Gastroesophageal sphincter (tissue), 4 donors: ENCODE measurements around the gene TTC23. TPM values are rescaled to one million over a fixed set of nuclear protein-coding genes. Genes with fewer than 3 reads are reported as not detected.

ENCODE experiments used
- ATAC-seq: fragments of 150-250 bp; one replicate; pipeline ENCODE4 v1.9.1; 2016; ENCODE audit warnings: mild to moderate bottlenecking, moderate library complexity
- H3K27ac ChIP-seq, 4 donors: fragments of 200-600 bp; sonication (generic) in 3 of 4; 1 replicate in 3 of 4; 2 replicates in 1 of 4; pipeline ENCODE4 v1.5.1; 2016 to 2019
- H3K27me3 ChIP-seq: fragments of 200-600 bp; sonication (generic); one replicate; pipeline ENCODE4 v1.5.1; 2019
- H3K36me3 ChIP-seq, 2 donors: fragments of 200-600 bp; sonication (generic); one replicate each; pipeline ENCODE4 v1.5.1; 2019; ENCODE audit warnings: control low read depth in 1 of 2
- H3K4me1 ChIP-seq, 3 donors: fragments of 200-600 bp; sonication (generic); 1 replicate in 2 of 3; 2 replicates in 1 of 3; pipeline ENCODE4 v1.5.1; 2016 to 2019; ENCODE audit warnings: control low read depth in 2 of 3
- H3K4me3 ChIP-seq, 2 donors: fragments of 200-600 bp; sonication (generic); one replicate each; pipeline ENCODE4 v1.5.1; 2019; ENCODE audit warnings: mild to moderate bottlenecking in 1 of 2, moderate library complexity in 1 of 2
- H3K9me3 ChIP-seq, 3 donors: fragments of 200-600 bp; sonication (generic); one replicate each; pipeline ENCODE4 v1.5.1; 2017 to 2019; ENCODE audit warnings: control low read depth in 2 of 3
- CTCF ChIP-seq, 4 experiments: fragments of 200-600 bp in 2 of 4; fragments of 450-650 bp in 2 of 4; sonication (generic) in 1 of 4; IDR thresholded peaks; one replicate each; pipeline ENCODE4 v1.5.1; 2017 to 2019; ENCODE audit warnings: antibody characterized with exemption in 4 of 4, mild to moderate bottlenecking in 2 of 4, moderate library complexity in 2 of 4
- EP300 ChIP-seq: sonication (generic); formaldehyde crosslinking; IDR thresholded peaks from one replicate; pipeline ENCODE4 v1.6.1; 2017; ENCODE audit warnings: antibody characterized with exemption, mild to moderate bottlenecking
- POLR2A ChIP-seq, 2 donors: fragments of 450-650 bp; IDR thresholded peaks; one replicate each; pipeline ENCODE4 v1.6.1; 2017; ENCODE audit warnings: antibody characterized with exemption in 2 of 2, mild to moderate bottlenecking in 2 of 2, moderate library complexity in 1 of 2
- POLR2AphosphoS5 ChIP-seq: sonication (generic); formaldehyde crosslinking; IDR thresholded peaks from one replicate; pipeline ENCODE4 v1.6.1; 2017; ENCODE audit warnings: antibody characterized with exemption
- WGBS, 2 donors: methylation state at CpG; one replicate each; pipeline ENCODE4 v1.1.5; 2018; ENCODE audit warnings: low coverage in 1 of 2; 5-methylcytosine and 5-hydroxymethylcytosine counted together
- total RNA-seq, 4 donors: library from RNA; depleted of rRNA; stranded (reverse); fragments of >200 nt; gene quantifications; one replicate each; pipeline ENCODE4 v1.1.0, GENCODE V29; 2016

Gene TTC23
- total RNA-seq, 4 donors from 2014 or later = 13.7 to 33.3 (median 20.0) TPM

GRCh38 chr15:99098991-99099390 is 150.4 kb downstream of the TTC23 start:
- Histone ChIP-seq H3K4me3 (peak overlapping the region in 1 of 2 donors; percentile 55), H3K36me3 (no peaks in the 10 kb centered on the region), H3K27ac (peak overlapping the region in 3 of 4 donors; percentile 82 to 96 (median 93)), H3K9me3 (no peaks in the 10 kb centered on the region), H3K4me1 (peaks cover 0 to 44% (median 4%) of the 10 kb centered on the region in 3 donors), H3K27me3 (no peaks in the 10 kb centered on the region)
- ATAC-seq = no peak
- TF ChIP-seq EP300 (no peak), POLR2AphosphoS5 (no peak), CTCF (IDR thresholded peaks at IDR 0.05) (no peak), POLR2A (IDR thresholded peaks at IDR 0.05) (no peak)
- no CpG with 5 or more reads among the region's 6 CpGs for WGBS, 2 donors

- TF ChIP-seq CTCF (IDR thresholded peaks at IDR 0.05) = no peak
- TF ChIP-seq POLR2AphosphoS5 = no peak
- TF ChIP-seq POLR2A (IDR thresholded peaks at IDR 0.05) = no peak
- no peak for TF ChIP-seq EP300
Observed at GRCh38 chr15:99098426-99098825, 151.0 kb downstream of the TTC23 start.

GRCh38 chr15:99097441-99098410 is 151.7 kb downstream of the TTC23 start:
- Histone ChIP-seq H3K36me3 (no peaks in the 10 kb centered on the region), H3K4me3 (peak overlapping the region in 1 of 2 donors; percentile 55), H3K27me3 (no peaks in the 10 kb centered on the region), H3K9me3 (no peaks in the 10 kb centered on the region), H3K27ac (peak overlapping the region; percentile 82 to 96 (median 89)), H3K4me1 (peaks cover 0 to 44% (median 4%) of the 10 kb centered on the region in 3 donors)
- no peak for TF ChIP-seq CTCF (IDR thresholded peaks at IDR 0.05)
- no peak for TF ChIP-seq EP300
- TF ChIP-seq POLR2AphosphoS5 = no peak
- TF ChIP-seq POLR2A (IDR thresholded peaks at IDR 0.05) = no peak
- peak; percentile 48 for ATAC-seq
- 42 to 74% methylated on average over 11 of the region's 14 CpGs for WGBS, 2 donors

More at GRCh38 chr15:99098426-99098825, 151.0 kb downstream of the TTC23 start:
- Histone ChIP-seq H3K36me3 (no peaks in the 10 kb centered on the region), H3K27me3 (no peaks in the 10 kb centered on the region), H3K4me1 (peaks cover 0 to 44% (median 4%) of the 10 kb centered on the region in 3 donors), H3K27ac (peak overlapping the region; percentile 8 to 96 (median 88)), H3K9me3 (no peaks in the 10 kb centered on the region), H3K4me3 (peak overlapping the region in 1 of 2 donors; percentile 55)
- WGBS, 2 donors = 80 to 90% methylated on average over 3 to 4 of the region's 12 CpGs
- ATAC-seq = no peak

- TF ChIP-seq EP300 (peak; percentile 23), CTCF (IDR thresholded peaks at IDR 0.05) (no peak), POLR2AphosphoS5 (peak; percentile 79)
- H3K4me1 ChIP-seq = peaks cover 0 to 44% (median 4%) of the 10 kb centered on the region in 3 donors
- H3K36me3 ChIP-seq = no peaks in the 10 kb centered on the region
- H3K27me3 ChIP-seq = no peaks in the 10 kb centered on the region
- H3K9me3 ChIP-seq = no peaks in the 10 kb centered on the region
- ATAC-seq = peak; percentile 84
- WGBS, 2 donors = 37 to 68% methylated on average over 3 to 4 of the region's 11 CpGs
- H3K27ac ChIP-seq = peak overlapping the region; percentile 82 to 96 (median 89)
- peak overlapping the region in 1 of 2 donors; percentile 8 for H3K4me3 ChIP-seq
Observed at GRCh38 chr15:99096894-99097426, 152.4 kb downstream of the TTC23 start.
